K562 (cell line): ENCODE measurements around the gene SLC25A2. TPM values are rescaled to one million over a fixed set of nuclear protein-coding genes. Genes with fewer than 3 reads are reported as not detected.

Experiments used
- DACH1 ChIP-seq: fragments of 450-650 bp; IDR thresholded peaks from 2 replicates; pipeline ENCODE4 v1.6.1; 2018; ENCODE audit not compliant: partially characterized antibody
- EHMT2 ChIP-seq: fragments of 450-650 bp; IDR thresholded peaks from 2 replicates; pipeline ENCODE4 v1.6.1; 2018; ENCODE audit warnings: antibody characterized with exemption
- ILK ChIP-seq: fragments of 450-650 bp; IDR thresholded peaks from 2 replicates; pipeline ENCODE4 v1.6.1; 2016; ENCODE audit warnings: missing genetic modification characterization, low read depth, mild to moderate bottlenecking, missing compliant biosample characterization, moderate library complexity, borderline replicate concordance
- LARP7 ChIP-seq: fragments of 450-650 bp; IDR thresholded peaks from 2 replicates; pipeline ENCODE4 v1.6.1; 2016
- MAFG ChIP-seq: fragments of 450-650 bp; conservative IDR thresholded peaks from 2 replicates; pipeline ENCODE4 v1.6.1; 2016; ENCODE audit warnings: missing genetic modification characterization, missing compliant biosample characterization
- MCM2 ChIP-seq: fragments of 450-650 bp; IDR thresholded peaks from 2 replicates; pipeline ENCODE4 v1.6.1; 2017; ENCODE audit warnings: low read depth, mild to moderate bottlenecking
- MTF1 ChIP-seq: fragments of 250-450 bp; sonication (Bioruptor Pico); IDR thresholded peaks from 2 replicates; pipeline ENCODE4 v1.9.0; 2021; ENCODE audit warnings: moderate library complexity, mild to moderate bottlenecking, inconsistent platforms, borderline replicate concordance
- NR2C2 ChIP-seq, 2 experiments: fragments of 200-800 bp in 1 of 2; sonication (Bioruptor generic) in 1 of 2; sonication (generic) in 1 of 2; formaldehyde crosslinking in 1 of 2; IDR thresholded peaks; 2 replicates each; pipeline versions ENCODE4 v1.6.1 to v1.8.0; 2016 to 2022; ENCODE audit warnings: mild to moderate bottlenecking in 1 of 2, missing compliant biosample characterization in 1 of 2, missing genetic modification characterization in 1 of 2, missing genetic modification reagents in 1 of 2
- SNIP1 ChIP-seq: fragments of 450-650 bp; IDR thresholded peaks from 2 replicates; pipeline ENCODE4 v1.7.1; 2017; ENCODE audit warnings: low read depth, mild to moderate bottlenecking
- USF2 ChIP-seq: sonication (generic); formaldehyde crosslinking; IDR thresholded peaks from 2 replicates; pipeline ENCODE4 v1.5.0; 2020; ENCODE audit warnings: missing genetic modification reagents
- ZBTB43 ChIP-seq: sonication (generic); formaldehyde crosslinking; IDR thresholded peaks from 2 replicates; pipeline ENCODE4 v1.8.0; 2023; ENCODE audit warnings: mild to moderate bottlenecking, missing genetic modification reagents
- ZNF507 ChIP-seq: conservative IDR thresholded peaks from 2 replicates; pipeline ENCODE4 v1.6.1; 2017; ENCODE audit warnings: missing genetic modification characterization, missing compliant biosample characterization
- ZNF512 ChIP-seq: IDR thresholded peaks from 2 replicates; pipeline ENCODE4 v1.6.1; 2016; ENCODE audit warnings: missing genetic modification characterization, missing compliant biosample characterization
- ZNF76 ChIP-seq: fragments of 250-450 bp; sonication (Bioruptor Pico); IDR thresholded peaks from 2 replicates; pipeline ENCODE4 v1.4.0; 2020; ENCODE audit warnings: mild to moderate bottlenecking, moderate library complexity, borderline replicate concordance
- polyA plus RNA-seq, 8 experiments: library from polyadenylated mRNA; depleted of rRNA in 4 of 8; stranded (reverse) in 5 of 8; unstranded in 3 of 8; fragments of >200 nt; fragmentation: Nextera tagmentation in 2 of 8; fragmentation: Illumina TruSeq in 1 of 8; extraction: Ambion mirVana in 2 of 8; extraction: Trizol in 1 of 8; gene quantifications; 2 replicates each; pipeline versions ENCODE4 v1.2.1 to v1.2.3, GENCODE V29; 2011 to 2014; ENCODE audit warnings: inconsistent platforms in 1 of 8, missing spikeins in 1 of 8
- total RNA-seq, 7 experiments: library from RNA; depleted of rRNA in 6 of 7; stranded (reverse); fragments of >200 nt in 6 of 7; fragmentation: Illumina TruSeq in 2 of 7; extraction: Trizol in 2 of 7; gene quantifications; 2 replicates each; pipeline versions ENCODE4 v1.2.1 to v1.2.3, GENCODE V29; 2011 to 2021; ENCODE audit warnings: low replicate concordance in 1 of 7
- TF ChIP-seq, protein P1 (sequence below): fragments of 450-650 bp; IDR thresholded peaks from 2 replicates; pipeline ENCODE4 v1.6.1; 2016; ENCODE audit warnings: mild to moderate bottlenecking
- TF ChIP-seq, protein P2 (sequence below): fragments of 250-450 bp; sonication (Bioruptor Pico); IDR thresholded peaks from 2 replicates; pipeline ENCODE4 v1.4.0; 2020; ENCODE audit warnings: mild to moderate bottlenecking, moderate library complexity, borderline replicate concordance
- TF ChIP-seq, protein P3 (sequence below): sonication (generic); formaldehyde crosslinking; IDR thresholded peaks from 2 replicates; pipeline ENCODE4 v1.9.0; 2022; ENCODE audit warnings: mild to moderate bottlenecking, missing genetic modification reagents

The SLC25A2 gene
- total and polyA plus RNA-seq, 9 of the 15 experiments (the other 6 are each of a cell fraction or from before 2014, with no cell fraction given): 0.09 to 0.11 (median 0.11) TPM; not detected in 6

DNA sequence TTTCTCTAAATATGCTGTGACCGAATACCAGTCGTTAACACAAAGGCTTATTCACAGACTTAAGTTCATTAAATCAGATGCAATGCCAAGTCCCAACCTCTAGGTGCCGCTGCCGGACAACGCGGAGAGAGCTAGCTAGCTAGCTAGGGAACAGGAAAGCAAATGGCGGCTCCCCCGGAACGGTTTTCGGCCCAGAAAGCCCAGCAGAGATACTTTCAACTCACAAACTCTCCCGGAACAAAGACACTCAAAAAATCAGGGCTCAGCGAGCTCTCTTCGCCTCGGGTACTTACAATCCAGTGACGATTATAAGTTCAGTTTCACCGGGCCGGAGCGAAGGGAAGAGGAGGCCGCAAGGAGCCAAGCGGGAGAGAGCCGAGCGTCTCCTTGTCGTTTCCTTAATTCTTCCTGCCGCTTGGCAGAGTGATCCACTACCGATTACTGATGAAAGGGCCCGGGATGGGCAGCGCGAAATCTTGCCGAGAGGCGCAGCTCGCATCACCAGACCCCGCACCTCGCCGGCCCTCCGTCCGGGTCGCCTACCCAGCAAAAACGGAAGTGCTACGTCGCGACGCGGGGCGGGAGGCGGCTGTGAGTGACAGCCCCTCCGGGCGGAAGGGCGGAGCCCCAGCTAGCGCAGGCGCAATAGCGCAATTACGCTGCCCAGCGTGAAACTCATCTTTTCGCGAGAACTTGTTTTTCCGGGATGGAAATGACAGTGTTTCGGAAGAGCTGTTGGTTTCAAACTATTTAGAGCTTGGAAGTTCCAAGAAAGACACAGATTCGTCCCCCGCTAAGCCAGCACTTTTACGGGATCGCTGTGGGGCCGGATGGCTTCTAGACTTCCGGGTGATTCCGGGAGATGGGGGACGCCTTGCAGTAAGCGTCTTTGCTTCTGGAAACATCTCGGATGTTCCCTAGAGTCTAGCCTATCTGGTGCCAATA lies 16.6 kb upstream of the SLC25A2 start, which contains the start of gene TAF7 (continued):
- TF ChIP-seq, protein P1, sequence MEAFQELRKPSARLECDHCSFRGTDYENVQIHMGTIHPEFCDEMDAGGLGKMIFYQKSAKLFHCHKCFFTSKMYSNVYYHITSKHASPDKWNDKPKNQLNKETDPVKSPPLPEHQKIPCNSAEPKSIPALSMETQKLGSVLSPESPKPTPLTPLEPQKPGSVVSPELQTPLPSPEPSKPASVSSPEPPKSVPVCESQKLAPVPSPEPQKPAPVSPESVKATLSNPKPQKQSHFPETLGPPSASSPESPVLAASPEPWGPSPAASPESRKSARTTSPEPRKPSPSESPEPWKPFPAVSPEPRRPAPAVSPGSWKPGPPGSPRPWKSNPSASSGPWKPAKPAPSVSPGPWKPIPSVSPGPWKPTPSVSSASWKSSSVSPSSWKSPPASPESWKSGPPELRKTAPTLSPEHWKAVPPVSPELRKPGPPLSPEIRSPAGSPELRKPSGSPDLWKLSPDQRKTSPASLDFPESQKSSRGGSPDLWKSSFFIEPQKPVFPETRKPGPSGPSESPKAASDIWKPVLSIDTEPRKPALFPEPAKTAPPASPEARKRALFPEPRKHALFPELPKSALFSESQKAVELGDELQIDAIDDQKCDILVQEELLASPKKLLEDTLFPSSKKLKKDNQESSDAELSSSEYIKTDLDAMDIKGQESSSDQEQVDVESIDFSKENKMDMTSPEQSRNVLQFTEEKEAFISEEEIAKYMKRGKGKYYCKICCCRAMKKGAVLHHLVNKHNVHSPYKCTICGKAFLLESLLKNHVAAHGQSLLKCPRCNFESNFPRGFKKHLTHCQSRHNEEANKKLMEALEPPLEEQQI: no peak
- TF ChIP-seq MTF1 (no peak), SNIP1 (no peak), ILK (no peak), MCM2 (no peak), LARP7 (no peak), USF2 (CRISPR knock-in tag) (no peak), ZNF512 (tag) (no peak), NR2C2 (CRISPR knock-in tag; IDR thresholded peaks at IDR 0.05) (peak; percentile 38; the same call in 1 of the 2 replicates), NR2C2 (tag; IDR thresholded peaks at IDR 0.05) (peak; percentile 85), ZNF507 (tag) (no peak), DACH1 (no peak), EHMT2 (0 out of 2 replicates have a peak, but pooled peaks have one; percentile 58), ZNF76 (CRISPR knock-in tag) (no peak), MAFG (no peak), ZBTB43 (CRISPR knock-in tag) (no peak)
- TF ChIP-seq, protein P2, sequence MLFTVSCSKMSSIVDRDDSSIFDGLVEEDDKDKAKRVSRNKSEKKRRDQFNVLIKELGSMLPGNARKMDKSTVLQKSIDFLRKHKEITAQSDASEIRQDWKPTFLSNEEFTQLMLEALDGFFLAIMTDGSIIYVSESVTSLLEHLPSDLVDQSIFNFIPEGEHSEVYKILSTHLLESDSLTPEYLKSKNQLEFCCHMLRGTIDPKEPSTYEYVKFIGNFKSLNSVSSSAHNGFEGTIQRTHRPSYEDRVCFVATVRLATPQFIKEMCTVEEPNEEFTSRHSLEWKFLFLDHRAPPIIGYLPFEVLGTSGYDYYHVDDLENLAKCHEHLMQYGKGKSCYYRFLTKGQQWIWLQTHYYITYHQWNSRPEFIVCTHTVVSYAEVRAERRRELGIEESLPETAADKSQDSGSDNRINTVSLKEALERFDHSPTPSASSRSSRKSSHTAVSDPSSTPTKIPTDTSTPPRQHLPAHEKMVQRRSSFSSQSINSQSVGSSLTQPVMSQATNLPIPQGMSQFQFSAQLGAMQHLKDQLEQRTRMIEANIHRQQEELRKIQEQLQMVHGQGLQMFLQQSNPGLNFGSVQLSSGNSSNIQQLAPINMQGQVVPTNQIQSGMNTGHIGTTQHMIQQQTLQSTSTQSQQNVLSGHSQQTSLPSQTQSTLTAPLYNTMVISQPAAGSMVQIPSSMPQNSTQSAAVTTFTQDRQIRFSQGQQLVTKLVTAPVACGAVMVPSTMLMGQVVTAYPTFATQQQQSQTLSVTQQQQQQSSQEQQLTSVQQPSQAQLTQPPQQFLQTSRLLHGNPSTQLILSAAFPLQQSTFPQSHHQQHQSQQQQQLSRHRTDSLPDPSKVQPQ (CRISPR knock-in tag): no peak
- TF ChIP-seq, protein P3, sequence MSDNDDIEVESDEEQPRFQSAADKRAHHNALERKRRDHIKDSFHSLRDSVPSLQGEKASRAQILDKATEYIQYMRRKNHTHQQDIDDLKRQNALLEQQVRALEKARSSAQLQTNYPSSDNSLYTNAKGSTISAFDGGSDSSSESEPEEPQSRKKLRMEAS (CRISPR knock-in tag): peak; percentile 43; the same call in 1 of the 2 replicates
